GM12865 (cell line): ENCODE data around the gene WHAMM.
A peak's percentile ranks its signal among the peaks of the same experiment; 100 is the strongest.
"Not testable (repeated sequence)": the region's sequence is repeated elsewhere in the genome, so short reads cannot be mapped to it uniquely, and the experiment has no call there.

Experiments used
- DNase-seq: peaks from one replicate; pipeline ENCODE4 v3.0.0; 2010; ENCODE audit warnings: low read depth
- H3K4me3 ChIP-seq: 2 replicates; pipeline ENCODE4 v1.5.1; 2011; ENCODE audit warnings: mild to moderate bottlenecking, low read depth, low read length, control low read depth
- CTCF ChIP-seq: IDR thresholded peaks from 2 replicates; pipeline ENCODE4 v1.5.1; 2011; ENCODE audit warnings: low read length, control low read depth, low read depth, inconsistent platforms; ENCODE audit not compliant: insufficient read depth; ENCODE audit errors: missing control alignments

Gene WHAMM

DNA sequence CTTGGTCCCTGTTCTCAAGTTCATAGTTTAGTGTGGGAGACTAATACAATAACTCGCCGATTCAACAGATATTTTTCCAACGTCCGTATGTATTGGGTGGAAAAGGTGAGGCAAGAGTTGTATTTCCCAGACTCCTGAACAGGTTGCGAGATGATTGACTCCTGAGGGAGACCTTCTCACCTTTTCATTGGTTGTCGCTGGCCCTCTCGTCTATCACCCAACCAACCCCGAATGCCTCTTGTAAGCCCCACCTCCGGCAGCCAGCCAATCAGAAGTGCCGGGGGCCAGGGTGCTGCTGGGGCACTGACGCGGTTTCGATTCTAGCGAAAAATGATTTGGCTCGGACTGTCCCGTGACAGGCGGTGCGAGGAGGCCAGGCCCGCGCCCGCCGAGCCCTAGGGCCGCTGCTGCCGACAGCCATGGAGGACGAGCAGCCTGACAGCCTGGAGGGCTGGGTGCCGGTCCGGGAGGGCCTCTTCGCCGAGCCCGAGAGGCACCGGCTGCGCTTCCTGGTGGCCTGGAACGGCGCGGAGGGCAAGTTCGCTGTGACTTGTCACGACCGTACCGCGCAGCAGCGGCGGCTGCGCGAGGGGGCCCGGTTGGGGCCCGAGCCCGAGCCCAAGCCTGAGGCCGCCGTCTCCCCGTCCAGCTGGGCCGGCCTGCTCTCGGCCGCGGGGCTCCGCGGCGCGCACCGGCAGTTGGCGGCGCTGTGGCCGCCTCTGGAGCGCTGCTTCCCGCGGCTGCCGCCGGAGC is at the start of gene WHAMM:
WHAMM (plus strand) TSS at position 321 of the 753 bp plus-strand sequence; CDS start at position 420, 99 bp downstream.
- peak within 1 kb of the TSS; percentile 72 for H3K4me3 ChIP-seq
- no peak for TF ChIP-seq CTCF
- peak; percentile 98 for DNase-seq

DNA sequence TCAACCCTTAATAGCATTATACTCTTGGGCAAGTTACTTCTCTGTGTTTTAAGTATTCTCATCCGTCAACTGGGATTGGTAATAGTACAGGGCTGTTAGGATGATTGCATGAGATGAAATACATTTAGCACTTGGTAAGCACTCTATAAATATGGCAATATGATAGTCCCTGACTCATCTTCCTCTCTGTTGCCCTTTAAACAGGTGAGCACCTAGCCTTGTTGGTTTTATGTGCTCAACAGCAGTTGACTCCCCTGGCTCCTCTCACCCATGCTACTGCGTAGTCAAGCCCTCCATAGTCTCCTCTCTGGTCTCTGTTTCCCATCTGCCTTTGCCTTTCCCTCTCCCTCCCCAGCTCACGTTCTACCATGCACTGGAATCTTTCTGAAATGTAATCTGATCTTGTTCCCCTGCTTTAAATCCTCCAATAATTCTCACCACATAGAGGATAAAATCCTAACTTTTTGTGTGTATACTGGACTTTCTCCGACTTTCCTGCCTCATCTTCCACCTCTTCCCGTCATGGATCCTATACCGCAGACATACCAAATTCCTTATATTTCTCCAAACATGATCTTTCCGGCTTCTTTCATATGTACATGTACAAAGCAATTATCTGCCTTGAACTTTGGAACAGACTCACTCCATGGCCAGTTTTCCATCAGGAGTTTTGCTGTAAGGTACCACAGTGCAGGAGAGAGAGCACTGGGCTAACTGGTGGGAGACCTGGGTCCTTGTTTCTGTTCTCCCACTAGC is 45.9 kb upstream of the WHAMM start:
- no peak for DNase-seq
- no peak for TF ChIP-seq CTCF
- H3K4me3 ChIP-seq = no peak overlapping the region

GRCh38 chr15:82764117-82764490 is 45.3 kb upstream of the WHAMM start:
- no peak overlapping the region for H3K4me3 ChIP-seq
- no peak for TF ChIP-seq CTCF
- no peak for DNase-seq

GRCh38 chr15:82764740-82765139 is 44.7 kb upstream of the WHAMM start:
- no peak for DNase-seq
- no peak overlapping the region for H3K4me3 ChIP-seq
- no peak for TF ChIP-seq CTCF

- H3K4me3 ChIP-seq, DNase-seq: not testable (repeated sequence)
Measured at GRCh38 chr15:82766201-82766600, 43.2 kb upstream of the WHAMM start.

GRCh38 chr15:82767163-82767829 is 42.1 kb upstream of the WHAMM start:
- no peak for DNase-seq
- no peak for TF ChIP-seq CTCF
- H3K4me3 ChIP-seq = no peak overlapping the region

- no peak overlapping the region for H3K4me3 ChIP-seq
- no peak for DNase-seq
- no peak for TF ChIP-seq CTCF
Measured at GRCh38 chr15:82768414-82769054, 40.9 kb upstream of the WHAMM start.
